ENCODE measurements around the gene ZNF664. TPM values are rescaled to one million over a fixed set of nuclear protein-coding genes. Genes with fewer than 3 reads are reported as not detected.

ZNF664 gene
- polyA plus RNA-seq, 3 donors = 1.5 to 20.9 (median 2.7) TPM

GRCh38 chr12:124044021-124044420 lies 71.0 kb downstream of the ZNF664 start:
- H3K4me3 ChIP-seq (replicated peaks in 1 of 3; ENCODE audit: low read depth in 2 of 3, low read length in 3 of 3) = no peak overlapping the region
- H3K9me3 Mint-ChIP-seq = peaks cover 15 to 23% (median 21%) of the 10 kb centered on the region in 7 donors

DNA sequence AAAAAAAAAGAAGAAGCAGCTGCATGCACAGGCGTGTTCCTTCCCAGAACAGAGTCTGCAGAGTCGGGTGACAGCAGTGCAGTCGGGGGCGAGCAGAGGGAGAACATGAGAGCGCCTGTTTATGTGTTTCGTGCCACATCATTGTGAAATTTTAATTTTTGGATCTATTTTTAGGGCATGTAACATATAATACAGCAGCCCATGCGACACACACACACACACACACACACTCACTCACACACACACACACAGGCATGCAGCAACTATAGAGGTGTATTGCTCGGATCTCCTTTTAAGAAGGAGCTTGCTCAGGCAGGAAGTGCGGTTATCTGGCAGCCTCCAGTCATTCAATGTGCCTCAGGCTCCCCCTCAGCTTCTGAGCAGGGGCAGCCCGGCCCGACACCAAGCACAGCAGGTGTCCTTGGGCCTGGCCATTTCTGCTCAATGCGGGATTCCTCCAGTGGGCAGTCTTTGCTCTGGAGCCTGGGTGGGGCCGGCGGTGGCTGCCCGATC lies 71.8 kb downstream of the ZNF664 start:
- Histone ChIP-seq H3K4me3 (replicated peaks in 1 of 3; ENCODE audit: low read depth in 2 of 3, low read length in 3 of 3) (no peak overlapping the region), H3K27ac (ENCODE audit: low read depth in 1 of 2, low read length in 2 of 2) (no peak overlapping the region), H3K36me3 (replicated peaks in 1 of 2; ENCODE audit: control insufficient read depth in 1 of 2, insufficient read depth in 2 of 2, low read length in 2 of 2) (no peaks in the 10 kb centered on the region), H2AFZ (ENCODE audit: insufficient read depth, low read depth, low read length, poor library complexity, severe bottlenecking) (no peak overlapping the region), H3K9ac (ENCODE audit: insufficient read depth, low read length, poor library complexity, severe bottlenecking) (no peak overlapping the region), H3K79me2 (ENCODE audit: insufficient read depth, low read length) (no peaks in the 10 kb centered on the region), H3K4me2 (replicated peaks; ENCODE audit: extremely low read depth, low read length, poor library complexity, severe bottlenecking) (no peak overlapping the region), H3K27me3 (ENCODE audit: control insufficient read depth in 2 of 2, insufficient read depth in 2 of 2, low read length in 2 of 2) (no peaks in the 10 kb centered on the region), H3K4me1 (ENCODE audit: control insufficient read depth in 1 of 2, insufficient read depth in 2 of 2, low read length in 2 of 2) (peaks cover 0 to 4% of the 10 kb centered on the region in 2 donors), H4K20me1 (ENCODE audit: insufficient read depth, low read length) (no peaks in the 10 kb centered on the region), H3K9me3 (replicated peaks in 1 of 2; ENCODE audit: control insufficient read depth in 1 of 2, insufficient read depth in 1 of 2, low read length in 2 of 2) (peaks cover 20% of the 10 kb centered on the region in 2 donors)
- Mint-ChIP-seq H3K36me3 (no peaks in the 10 kb centered on the region), H3K9me3 (peaks cover 16 to 25% (median 22%) of the 10 kb centered on the region in 7 donors), H3K27me3 (ENCODE audit: low read depth in 3 of 3) (peaks cover 0 to 4% (median 0%) of the 10 kb centered on the region in 3 donors), H3K4me1 (peaks cover 7% of the 10 kb centered on the region), H3K4me3 (no peak overlapping the region), H3K27ac (no peak overlapping the region)
- no peak for TF ChIP-seq CTCF (IDR thresholded peaks at IDR 0.05)
- intact Hi-C loops (cut with micrococcal nuclease) = loop anchor here in 1 of 2 donors (10.0 kb wide), 1 partner anchor 740 kb away; no protein-coding TSS in a partner anchor
- DNase-seq = no peak
- WGBS (ENCODE audit: insufficient coverage) = 56% methylated on average over 9 of the region's 15 CpGs

More at GRCh38 chr12:124044021-124044420, 71.0 kb downstream of the ZNF664 start:
- Mint-ChIP-seq H3K4me1 (peaks cover 13% of the 10 kb centered on the region), H3K27ac (no peak overlapping the region), H3K4me3 (no peak overlapping the region), H3K36me3 (no peaks in the 10 kb centered on the region), H3K27me3 (ENCODE audit: low read depth in 3 of 3) (peaks cover 0 to 2% (median 0%) of the 10 kb centered on the region in 3 donors)
- no peak for DNase-seq
- H3K27ac ChIP-seq (ENCODE audit: low read depth in 1 of 2, low read length in 2 of 2) = no peak overlapping the region
- H3K79me2 ChIP-seq (ENCODE audit: insufficient read depth, low read length) = no peaks in the 10 kb centered on the region
- H3K36me3 ChIP-seq (replicated peaks in 1 of 2; ENCODE audit: control insufficient read depth in 1 of 2, insufficient read depth in 2 of 2, low read length in 2 of 2) = no peaks in the 10 kb centered on the region
- H4K20me1 ChIP-seq (ENCODE audit: insufficient read depth, low read length) = no peaks in the 10 kb centered on the region
- H3K9ac ChIP-seq (ENCODE audit: insufficient read depth, low read length, poor library complexity, severe bottlenecking) = no peak overlapping the region
- no peak for TF ChIP-seq CTCF (IDR thresholded peaks at IDR 0.05)
- H2AFZ ChIP-seq (ENCODE audit: insufficient read depth, low read depth, low read length, poor library complexity, severe bottlenecking) = no peak overlapping the region
- no peaks in the 10 kb centered on the region for H3K27me3 ChIP-seq (ENCODE audit: control insufficient read depth in 2 of 2, insufficient read depth in 2 of 2, low read length in 2 of 2)
- whole genome bisulfite sequencing (ENCODE audit: insufficient coverage) = 81% methylated on average over 8 of the region's 8 CpGs
- H3K4me1 ChIP-seq (ENCODE audit: control insufficient read depth in 1 of 2, insufficient read depth in 2 of 2, low read length in 2 of 2) = peaks cover 0 to 4% of the 10 kb centered on the region in 2 donors
- H3K4me2 ChIP-seq (replicated peaks; ENCODE audit: extremely low read depth, low read length, poor library complexity, severe bottlenecking) = no peak overlapping the region
- H3K9me3 ChIP-seq (replicated peaks in 1 of 2; ENCODE audit: control insufficient read depth in 1 of 2, insufficient read depth in 1 of 2, low read length in 2 of 2) = peaks cover 20% of the 10 kb centered on the region in 2 donors
- intact Hi-C loops (cut with micrococcal nuclease) = loop anchor here in 1 of 2 donors (10.0 kb wide), 1 partner anchor 741 kb away; no protein-coding TSS in a partner anchor
